GM23248 (cell line): ENCODE data around the gene WDR93. TPM values are rescaled to one million over a fixed set of nuclear protein-coding genes. Genes with fewer than 3 reads are reported as not detected.

Experiments used
- DNase-seq: peaks from one replicate; pipeline ENCODE4 v3.0.0-alpha.2; 2015
- H2AFZ ChIP-seq: fragments of 200-600 bp; sonication (generic); 2 replicates; pipeline ENCODE4 v1.6.1; 2016; ENCODE audit warnings: antibody characterized with exemption
- H3F3A ChIP-seq: fragments of 200-600 bp; sonication (generic); 2 replicates; pipeline ENCODE4 v1.6.1; 2016; ENCODE audit warnings: mild to moderate bottlenecking, antibody characterized with exemption, mixed run types; ENCODE audit not compliant: insufficient read depth
- H3K27ac ChIP-seq: fragments of 200-600 bp; sonication (generic); 2 replicates; pipeline ENCODE4 v1.5.1; 2016; ENCODE audit warnings: mild to moderate bottlenecking
- H3K27me3 ChIP-seq: fragments of 200-600 bp; sonication (generic); replicated peaks from 2 replicates; pipeline ENCODE4 v1.6.1; 2016; ENCODE audit warnings: mild to moderate bottlenecking; ENCODE audit not compliant: insufficient read depth
- H3K36me3 ChIP-seq: fragments of 200-600 bp; sonication (generic); 2 replicates; pipeline ENCODE4 v1.6.1; 2016; ENCODE audit warnings: low read depth, mild to moderate bottlenecking
- H3K4me1 ChIP-seq: fragments of 200-600 bp; sonication (generic); 2 replicates; pipeline ENCODE4 v1.6.1; 2016; ENCODE audit warnings: mild to moderate bottlenecking; ENCODE audit not compliant: insufficient read depth
- H3K4me2 ChIP-seq: fragments of 200-600 bp; sonication (generic); one replicate; pipeline ENCODE4 v1.6.1; 2016; ENCODE audit warnings: mild to moderate bottlenecking; ENCODE audit not compliant: unreplicated experiment
- H3K4me3 ChIP-seq: fragments of 200-600 bp; sonication (generic); 2 replicates; pipeline ENCODE4 v1.5.1; 2016; ENCODE audit warnings: mild to moderate bottlenecking
- H3K79me2 ChIP-seq: fragments of 200-600 bp; sonication (generic); 2 replicates; pipeline ENCODE4 v1.6.1; 2016; ENCODE audit warnings: mild to moderate bottlenecking; ENCODE audit not compliant: insufficient read depth
- H3K9ac ChIP-seq: fragments of 200-600 bp; sonication (generic); 2 replicates; pipeline ENCODE4 v1.6.1; 2016; ENCODE audit warnings: mild to moderate bottlenecking
- H3K9me2 ChIP-seq: fragments of 200-600 bp; sonication (generic); 2 replicates; pipeline ENCODE4 v1.6.1; 2016; ENCODE audit warnings: mixed run types, mild to moderate bottlenecking, moderate library complexity; ENCODE audit not compliant: insufficient read depth
- H3K9me3 ChIP-seq: fragments of 200-600 bp; sonication (generic); one replicate; pipeline ENCODE4 v1.6.1; 2017; ENCODE audit warnings: low read depth
- H4K20me1 ChIP-seq: fragments of 200-600 bp; sonication (generic); 2 replicates; pipeline ENCODE4 v1.6.0; 2016; ENCODE audit not compliant: insufficient read depth
- EZH2 ChIP-seq: fragments of 200-600 bp; sonication (generic); IDR thresholded peaks from 2 replicates; pipeline ENCODE4 v1.6.1; 2018; ENCODE audit warnings: antibody characterized with exemption, mild to moderate bottlenecking; ENCODE audit not compliant: insufficient read depth, poor library complexity, severe bottlenecking
- EZH2phosphoT487 ChIP-seq: fragments of 200-600 bp; sonication (generic); IDR thresholded peaks from 2 replicates; pipeline ENCODE4 v1.6.1; 2018; ENCODE audit warnings: antibody characterized with exemption, moderate library complexity, mild to moderate bottlenecking, low read depth; ENCODE audit not compliant: insufficient read depth
- WGBS, 2 experiments: methylation state at CpG; one replicate each; pipeline ENCODE4 v1.1.6; 2015 to 2017; ENCODE audit warnings: low lambda C conversion rate in 2 of 2, low coverage in 1 of 2; ENCODE audit errors: missing lambda C conversion rate in 2 of 2; 5-methylcytosine and 5-hydroxymethylcytosine counted together
- in situ Hi-C: fragments of 300-500 bp; cut with MboI; formaldehyde crosslinking; loops from 2 replicates; pipeline ENCODE4 v1.15.0; 2020
- polyA plus RNA-seq: library from polyadenylated mRNA; unstranded; fragments of >200 nt; fragmentation: Nextera tagmentation; extraction: Ambion mirVana; gene quantifications from 2 replicates; pipeline ENCODE4 v1.2.1, GENCODE V29; 2016
- total RNA-seq: library from RNA; depleted of rRNA; stranded (reverse); fragments of >200 nt; shearing (Covaris generic); gene quantifications from 2 replicates; pipeline ENCODE4 v1.2.3, GENCODE V29; 2014

WDR93 gene
- total and polyA plus RNA-seq, 2 experiments from 2014 or later = 0.10 TPM; not detected in 1

- H3K36me3 ChIP-seq = no peaks in the 10 kb centered on the region
- H2AFZ ChIP-seq = no peak overlapping the region
- H3K4me2 ChIP-seq = no peak overlapping the region
- no peak for TF ChIP-seq EZH2
- no peak for TF ChIP-seq EZH2phosphoT487
- no peak overlapping the region for H3K4me3 ChIP-seq
- no peak overlapping the region for H3K27ac ChIP-seq
- H3K9me3 ChIP-seq = no peaks in the 10 kb centered on the region
- in situ Hi-C loops = loop anchor here (5.0 to 25.0 kb wide), 2 partner anchors 123 to 308 kb away; no protein-coding TSS in a partner anchor
- no peaks in the 10 kb centered on the region for H3K9me2 ChIP-seq
- DNase-seq = no peak
- no peaks in the 10 kb centered on the region for H3K79me2 ChIP-seq
- H3K9ac ChIP-seq = no peak overlapping the region
- no peaks in the 10 kb centered on the region for H4K20me1 ChIP-seq
- no peaks in the 10 kb centered on the region for H3K4me1 ChIP-seq
- WGBS, 2 experiments = 66 to 72% methylated on average over 6 to 8 of the region's 8 CpGs
- H3F3A ChIP-seq = no peaks in the 10 kb centered on the region
- peaks cover 3% of the 10 kb centered on the region; the same call in 1 of the 2 replicates for H3K27me3 ChIP-seq
Observed at GRCh38 chr15:89754361-89755154, 63.9 kb downstream of the WDR93 start.

DNA sequence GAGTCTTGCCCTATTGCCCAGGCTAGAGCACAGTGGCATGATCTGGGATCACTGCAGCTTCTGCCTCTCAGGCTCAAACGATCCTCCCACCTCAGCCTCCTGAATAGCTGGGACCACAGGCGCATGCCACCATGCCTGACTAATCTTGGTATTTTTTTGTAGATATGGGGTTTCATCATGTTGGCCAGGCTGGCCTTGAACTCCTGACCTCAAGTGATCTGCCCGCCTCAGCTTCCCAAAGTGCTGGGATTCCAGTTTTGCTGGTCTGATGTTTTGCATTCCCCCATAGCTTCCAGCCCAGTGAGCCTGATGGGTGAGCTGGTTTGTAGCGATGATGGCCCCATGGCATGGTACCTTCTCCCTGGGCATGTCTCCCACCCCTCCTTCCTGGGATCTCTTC lies 65.1 kb downstream of the WDR93 start:
- in situ Hi-C loops = loop anchor here (25.0 kb wide), 1 partner anchor 307 kb away; no protein-coding TSS in a partner anchor
- Histone ChIP-seq H2AFZ (no peak overlapping the region), H3K79me2 (no peaks in the 10 kb centered on the region), H3K4me1 (no peaks in the 10 kb centered on the region), H3K9me3 (no peaks in the 10 kb centered on the region), H3K4me3 (no peak overlapping the region), H4K20me1 (no peaks in the 10 kb centered on the region), H3K27ac (no peak overlapping the region), H3K36me3 (no peaks in the 10 kb centered on the region), H3K9ac (no peak overlapping the region), H3K27me3 (no peaks in the 10 kb centered on the region), H3F3A (no peaks in the 10 kb centered on the region), H3K9me2 (no peaks in the 10 kb centered on the region), H3K4me2 (no peak overlapping the region)
- DNase-seq = no peak
- WGBS, 2 experiments = 88 to 97% methylated on average over 4 of the region's 4 CpGs
- TF ChIP-seq EZH2 = no peak
- no peak for TF ChIP-seq EZH2phosphoT487

GRCh38 chr15:89756897-89757296 lies 66.3 kb downstream of the WDR93 start:
- WGBS, 2 experiments = 81 to 84% methylated on average over 7 of the region's 7 CpGs
- H3K9me3 ChIP-seq = no peaks in the 10 kb centered on the region
- no peak for DNase-seq
- H3K4me2 ChIP-seq = no peak overlapping the region
- no peaks in the 10 kb centered on the region for H3K4me1 ChIP-seq
- in situ Hi-C loops = loop anchor here (25.0 kb wide), 1 partner anchor 305 kb away; no protein-coding TSS in a partner anchor
- no peaks in the 10 kb centered on the region for H4K20me1 ChIP-seq
- H3K27ac ChIP-seq = no peak overlapping the region
- no peak overlapping the region for H3K9ac ChIP-seq
- H3K27me3 ChIP-seq = no peaks in the 10 kb centered on the region
- no peaks in the 10 kb centered on the region for H3K9me2 ChIP-seq
- H3K36me3 ChIP-seq = no peaks in the 10 kb centered on the region
- no peaks in the 10 kb centered on the region for H3K79me2 ChIP-seq
- no peak overlapping the region for H3K4me3 ChIP-seq
- no peaks in the 10 kb centered on the region for H3F3A ChIP-seq
- TF ChIP-seq EZH2phosphoT487 (no peak), EZH2 (no peak)
- H2AFZ ChIP-seq = no peak overlapping the region

GRCh38 chr15:89758283-89758682 lies 67.7 kb downstream of the WDR93 start:
- Histone ChIP-seq H3K27me3 (no peaks in the 10 kb centered on the region), H3K36me3 (no peaks in the 10 kb centered on the region), H3K9me2 (no peaks in the 10 kb centered on the region), H3K27ac (no peak overlapping the region), H3K4me3 (no peak overlapping the region), H3F3A (no peaks in the 10 kb centered on the region), H3K79me2 (no peaks in the 10 kb centered on the region), H3K4me1 (no peaks in the 10 kb centered on the region), H3K9ac (no peak overlapping the region), H3K9me3 (no peaks in the 10 kb centered on the region), H3K4me2 (no peak overlapping the region), H2AFZ (no peak overlapping the region), H4K20me1 (no peaks in the 10 kb centered on the region)
- TF ChIP-seq EZH2 = no peak
- 77 to 79% methylated on average over 8 of the region's 8 CpGs for WGBS, 2 experiments
- in situ Hi-C loops = loop anchor here (25.0 kb wide), 1 partner anchor 304 kb away; no protein-coding TSS in a partner anchor
- no peak for DNase-seq
